Measurements from ENCODE around the gene RIMS4.
"Not testable (repeated sequence)": the region's sequence is repeated elsewhere in the genome, so short reads cannot be mapped to it uniquely, and the experiment has no call there.

Gene RIMS4

DNA sequence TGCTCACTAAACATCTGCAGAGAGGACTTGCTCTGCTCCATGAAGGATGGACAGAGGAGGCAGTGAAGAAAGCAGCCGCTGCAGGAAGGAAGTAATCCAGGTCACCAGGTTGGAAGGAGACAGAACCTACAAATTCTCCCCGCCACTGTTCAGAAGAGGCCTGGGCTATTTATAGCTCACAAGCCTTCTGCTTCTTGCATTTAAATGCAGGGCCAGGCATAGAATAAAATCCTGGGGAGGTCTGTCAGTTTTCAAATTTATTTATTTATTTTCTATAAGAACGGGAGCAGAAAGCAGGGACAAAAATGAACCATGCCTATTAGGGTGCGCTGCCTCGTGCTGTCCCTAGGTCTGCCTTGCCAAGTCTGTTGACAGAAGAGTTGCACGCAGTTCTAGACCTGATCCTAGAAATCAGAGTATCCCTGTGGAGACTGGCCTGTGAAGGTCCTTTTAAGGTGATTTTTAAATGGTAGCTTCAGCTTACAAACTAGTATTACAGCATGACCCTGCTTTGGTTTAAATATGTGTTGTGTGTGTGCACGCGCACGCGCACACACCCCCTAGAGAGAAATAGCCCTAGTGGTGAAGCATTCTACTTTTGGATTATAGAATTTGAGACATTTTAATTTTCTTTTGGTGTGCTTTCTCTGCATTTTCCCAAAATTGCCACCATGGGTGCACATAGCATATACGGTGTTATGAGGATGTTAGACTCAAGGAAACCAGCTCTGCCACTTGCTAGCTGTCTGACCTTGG is 19.5 kb downstream of the RIMS4 start:
- ATAC-seq: no peak

DNA sequence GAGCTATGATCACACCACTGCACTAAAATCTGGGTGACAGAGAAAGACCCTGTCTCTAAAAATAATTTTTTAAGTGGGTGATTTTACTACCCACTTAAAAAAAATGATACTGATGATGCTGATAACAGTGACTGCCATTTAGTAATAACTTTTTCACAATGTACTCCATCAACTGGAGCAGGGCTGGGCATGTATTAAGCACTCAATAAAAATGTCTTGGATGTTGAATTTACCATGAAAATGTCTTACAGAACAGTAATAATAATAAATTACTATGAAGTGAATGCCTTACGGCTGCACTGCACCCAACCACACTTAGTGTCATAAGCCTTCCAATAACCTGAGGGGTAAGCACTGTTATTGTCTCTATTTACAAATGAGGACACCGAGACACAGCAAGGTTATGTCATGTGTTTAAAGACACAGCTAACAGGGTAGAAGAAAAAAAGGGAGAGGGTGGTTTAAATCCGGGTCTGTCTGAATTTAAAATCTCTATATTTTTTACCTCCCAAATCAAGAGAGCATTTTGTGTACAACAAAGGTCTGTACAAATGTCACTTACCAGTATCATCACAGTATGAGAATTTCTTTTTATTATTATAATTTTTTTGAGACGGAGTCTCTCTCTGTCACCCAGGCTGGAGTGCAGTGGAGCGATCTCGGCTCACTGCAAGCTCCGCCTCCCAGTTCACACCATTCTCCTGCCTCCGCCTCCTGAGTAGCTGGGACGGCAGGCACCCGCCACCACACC is 21.5 kb downstream of the RIMS4 start:
- ATAC-seq: no peak

DNA sequence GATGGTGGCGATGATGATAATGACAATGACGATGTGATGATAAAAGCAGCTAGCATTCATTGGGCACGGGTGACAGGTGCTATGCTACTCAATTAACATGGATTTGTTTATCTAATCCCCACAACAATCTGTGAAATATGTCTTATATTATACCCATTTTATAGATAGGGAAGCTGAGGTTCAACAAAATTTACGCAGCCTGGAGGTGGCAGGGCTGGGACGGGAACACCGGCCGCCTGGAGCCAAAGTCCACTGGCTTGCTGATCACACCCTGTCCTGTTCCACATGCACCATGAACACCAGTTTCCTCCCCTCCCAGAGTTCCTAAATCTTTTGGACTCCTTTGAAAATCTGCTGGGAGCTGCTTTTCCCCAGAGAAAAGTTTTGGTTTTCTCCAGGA is 23.0 kb downstream of the RIMS4 start:
- ATAC-seq: no peak

DNA sequence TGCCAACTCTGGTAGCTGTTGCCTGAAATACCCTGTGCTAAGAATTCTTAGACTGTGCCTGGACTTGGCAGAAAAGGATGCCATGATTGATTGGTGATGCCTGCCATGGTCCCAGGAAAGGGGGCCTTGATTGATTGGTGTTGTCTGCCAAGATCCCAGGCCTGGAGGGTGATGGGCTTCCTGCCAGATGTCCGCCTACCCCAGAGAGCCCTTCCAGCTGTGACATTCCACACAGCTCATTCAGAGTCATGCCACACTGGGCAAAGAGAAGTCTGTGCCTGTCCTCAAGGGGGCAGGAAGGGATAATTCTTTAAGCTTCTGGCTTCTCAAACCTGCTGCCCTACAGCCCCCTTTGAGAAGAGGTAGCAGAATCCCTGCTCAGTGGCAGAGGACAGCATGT is 24.6 kb downstream of the RIMS4 start:
- no peak for ATAC-seq

DNA sequence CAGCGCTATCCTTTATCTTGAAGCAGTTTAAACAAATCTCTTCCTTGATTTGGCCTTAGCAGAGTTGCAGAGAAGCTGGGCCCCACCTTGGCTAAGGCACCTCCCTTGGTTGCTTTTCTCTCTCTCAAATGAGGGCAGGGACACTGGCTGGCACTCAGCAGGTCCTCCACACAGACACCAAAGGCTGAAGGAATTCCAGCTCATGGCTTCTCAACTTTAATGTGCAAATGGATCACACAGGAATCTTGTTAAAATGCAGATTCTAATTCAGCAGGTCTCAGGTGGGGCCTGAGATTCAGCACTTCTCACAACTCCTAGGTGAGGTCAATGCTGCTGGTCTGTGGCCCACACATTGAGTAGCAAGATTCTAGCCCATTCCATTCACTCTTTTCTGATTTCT is 25.7 kb downstream of the RIMS4 start:
- no peak for ATAC-seq

DNA sequence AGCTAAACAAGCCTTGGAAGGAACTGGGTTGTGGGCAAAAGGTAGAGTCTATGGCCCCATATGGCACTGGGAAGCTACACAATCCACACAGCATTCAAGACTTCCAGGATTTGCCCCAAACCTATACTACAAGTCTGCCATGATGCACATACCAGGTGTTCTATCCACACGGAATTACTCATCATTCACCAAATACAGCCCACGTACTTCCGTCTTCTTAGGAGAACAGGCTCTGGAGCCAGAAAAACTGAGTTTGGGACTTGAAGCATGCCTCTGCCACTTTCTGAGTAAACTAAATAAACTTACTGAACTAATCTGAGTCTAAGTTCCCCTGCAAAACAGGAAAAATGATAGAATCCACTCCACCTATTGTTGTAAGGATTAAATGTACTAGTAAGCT is 28.6 kb downstream of the RIMS4 start:
- no peak for ATAC-seq

DNA sequence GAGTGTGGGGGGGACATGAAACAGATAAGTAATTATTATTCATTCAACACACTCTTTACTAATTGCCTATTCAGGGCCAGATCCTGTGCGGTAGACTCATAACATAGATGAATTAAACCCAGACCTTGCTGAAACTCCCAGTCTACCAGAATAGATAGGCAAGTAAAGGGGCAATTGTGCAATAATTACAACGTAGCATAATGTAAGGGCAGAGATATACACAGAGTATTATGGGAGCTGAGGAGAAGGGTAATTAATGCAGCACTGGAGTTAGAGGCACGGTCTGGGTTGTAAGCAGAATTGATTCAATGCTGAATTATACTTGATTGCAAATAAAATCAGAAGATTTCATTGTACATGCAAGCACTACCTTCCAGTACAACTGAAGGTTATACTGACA is 29.2 kb downstream of the RIMS4 start:
- no peak for ATAC-seq

DNA sequence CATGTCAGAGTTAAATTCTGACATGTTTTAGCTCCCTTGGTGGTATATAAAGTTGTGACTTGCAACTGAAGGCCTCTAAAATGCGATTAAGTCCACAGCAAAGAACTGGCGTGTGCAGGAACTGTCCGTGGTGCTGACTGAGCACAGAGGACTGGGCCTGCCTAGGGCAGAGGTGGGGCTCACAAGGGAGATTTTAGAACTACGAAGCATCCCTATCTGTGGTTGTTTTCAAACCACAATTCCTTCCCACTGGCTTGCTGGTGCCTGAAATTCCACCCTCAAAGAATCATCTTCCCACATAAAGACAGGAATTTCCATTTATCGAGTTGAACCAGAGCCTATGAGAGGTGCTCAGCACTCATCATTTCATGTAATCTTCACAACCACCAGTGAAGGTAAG is 30.1 kb downstream of the RIMS4 start:
- no peak for ATAC-seq

DNA sequence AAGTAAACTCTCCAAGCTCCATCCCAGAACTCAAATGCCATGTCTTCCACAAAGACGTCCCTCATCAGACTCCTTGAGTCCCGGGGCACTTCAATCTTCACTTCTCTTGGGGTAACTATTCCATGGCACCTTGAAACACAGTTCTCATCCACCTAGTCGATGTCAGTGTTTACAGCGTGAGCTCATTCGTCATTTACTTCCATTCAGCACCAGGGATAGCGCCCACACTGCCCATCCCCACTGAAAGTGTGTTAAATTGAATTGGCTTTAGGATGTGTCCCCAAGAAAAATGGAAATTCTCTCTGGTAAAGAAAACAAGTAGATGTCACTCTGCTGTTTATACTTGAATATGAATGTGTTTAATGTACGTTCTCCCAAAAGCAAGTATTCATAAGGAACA is 33.4 kb downstream of the RIMS4 start:
- ATAC-seq: no peak

DNA sequence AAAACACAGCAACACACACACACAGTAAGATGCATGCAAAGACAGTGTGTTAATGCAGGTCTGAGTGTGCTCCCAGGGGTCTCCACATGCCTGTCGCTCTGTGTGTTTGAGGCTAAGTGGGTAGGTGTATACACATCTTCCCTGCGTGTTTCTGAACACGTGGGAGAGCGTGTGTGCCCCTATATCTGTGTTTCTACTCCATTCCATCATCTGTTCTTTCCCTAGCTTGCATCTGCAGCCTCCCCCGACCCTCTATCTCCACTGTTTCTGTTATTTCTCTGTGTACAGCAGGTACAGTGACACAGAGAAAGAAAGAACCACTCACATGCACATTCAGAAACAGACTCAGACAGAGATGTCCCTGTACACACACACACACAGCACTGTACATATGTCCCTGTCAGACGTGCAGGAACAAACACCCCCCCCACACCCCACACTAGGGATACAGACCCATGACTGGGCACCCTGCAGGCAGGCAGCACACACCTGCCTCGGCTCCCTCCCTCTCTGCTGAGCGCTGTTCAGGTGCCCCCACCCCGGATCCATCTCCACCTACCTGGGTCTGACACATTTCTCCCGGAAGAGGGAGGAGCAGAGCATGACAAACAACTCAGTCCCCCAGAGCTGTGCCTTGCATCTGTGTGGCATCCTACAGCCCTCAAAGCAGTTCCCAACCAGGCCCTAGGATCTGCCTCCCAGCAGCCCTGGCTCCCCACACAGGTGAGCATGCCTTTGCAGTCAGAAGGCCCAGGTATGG is 37.1 kb downstream of the RIMS4 start:
- ATAC-seq: no peak

DNA sequence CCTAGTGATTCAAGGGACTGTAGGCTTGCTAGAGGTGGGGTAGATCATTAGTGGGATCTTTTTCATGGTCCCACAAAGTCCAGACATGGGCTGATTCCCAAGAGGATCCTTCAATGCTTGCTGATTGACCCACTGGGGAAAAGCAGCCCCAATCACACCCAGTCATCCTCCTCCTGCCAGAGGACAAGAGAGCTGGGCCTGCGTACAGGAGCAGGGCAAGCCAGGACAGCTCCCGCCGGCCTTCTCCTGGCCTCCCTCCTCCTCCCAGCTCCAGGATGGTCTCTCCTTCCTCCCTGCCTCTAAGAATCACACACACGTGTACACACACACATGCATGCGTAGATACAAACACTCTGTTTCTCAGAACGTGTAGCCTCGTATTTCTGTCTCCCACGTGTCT is 37.7 kb downstream of the RIMS4 start:
- ATAC-seq: no peak

DNA sequence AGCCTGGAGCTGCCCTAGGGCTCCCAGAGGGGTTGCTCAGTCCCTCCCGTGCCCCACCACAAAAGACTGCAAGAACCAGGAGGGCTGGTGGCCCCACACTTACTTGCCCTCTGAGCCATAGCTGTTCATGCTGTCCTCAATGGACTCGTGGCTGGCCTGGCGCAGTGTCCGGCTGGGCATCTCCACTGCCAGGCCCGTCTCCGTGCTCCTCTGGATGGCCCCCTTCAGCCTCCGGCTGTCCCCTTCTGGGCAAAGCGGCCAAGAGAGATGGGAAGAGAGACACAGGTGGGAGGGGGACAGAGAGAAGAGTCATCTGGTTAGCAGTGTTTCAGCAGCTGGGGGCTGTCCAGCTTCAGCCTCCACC is 39.2 kb downstream of the RIMS4 start:
- ATAC-seq: no peak

DNA sequence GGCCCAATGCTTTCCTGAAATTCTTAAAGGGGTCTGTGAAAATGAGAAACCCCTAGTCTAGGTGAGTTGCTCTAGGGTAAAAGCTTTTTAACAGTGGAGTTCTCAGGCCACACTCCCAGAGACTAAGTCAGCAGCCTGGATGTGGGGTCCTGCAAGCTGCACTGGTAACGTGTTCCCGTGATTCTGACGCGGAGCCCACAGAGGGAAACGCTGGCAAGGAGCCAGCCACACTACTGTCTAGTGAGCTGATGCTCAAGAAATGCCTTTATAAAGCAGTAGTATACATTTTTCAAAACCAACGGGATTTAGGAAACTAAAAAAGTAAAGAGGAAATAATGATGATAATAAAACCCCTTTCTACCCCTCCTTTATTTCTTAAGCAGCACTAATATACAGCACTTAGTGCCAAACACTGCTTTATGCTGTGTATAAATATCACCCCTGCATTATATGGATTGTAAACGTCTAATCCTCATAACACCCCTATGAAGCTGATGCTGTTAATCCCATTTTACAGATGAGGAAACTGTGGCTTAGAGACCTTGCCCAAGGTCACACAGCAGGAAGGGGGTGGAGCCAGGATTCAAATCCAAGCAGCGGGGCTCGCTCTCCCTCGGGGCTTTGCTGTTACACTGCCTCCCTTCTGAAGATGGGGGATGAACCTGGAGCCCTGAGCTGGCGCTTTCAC is 39.7 kb downstream of the RIMS4 start:
- ATAC-seq: no peak

DNA sequence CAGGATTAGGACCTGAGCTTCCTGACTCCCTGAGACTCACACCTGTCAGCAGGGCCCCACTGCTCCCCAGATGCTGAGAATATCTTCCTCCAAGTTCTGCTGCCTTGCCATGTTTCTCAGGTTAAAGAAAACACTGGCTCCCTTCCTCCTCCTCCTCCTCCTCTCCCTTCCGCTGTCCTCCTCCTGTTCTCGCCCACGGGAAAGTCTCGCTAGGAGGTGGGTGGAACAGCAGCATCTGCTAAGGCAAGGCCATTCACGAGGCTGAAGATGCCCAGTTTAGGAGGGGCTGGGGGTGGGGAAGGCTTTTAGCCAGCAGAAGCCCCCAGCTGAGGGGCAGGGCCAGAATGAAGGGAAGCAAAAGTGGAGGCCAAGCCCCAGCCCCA is 40.9 kb downstream of the RIMS4 start:
- no peak for ATAC-seq

DNA sequence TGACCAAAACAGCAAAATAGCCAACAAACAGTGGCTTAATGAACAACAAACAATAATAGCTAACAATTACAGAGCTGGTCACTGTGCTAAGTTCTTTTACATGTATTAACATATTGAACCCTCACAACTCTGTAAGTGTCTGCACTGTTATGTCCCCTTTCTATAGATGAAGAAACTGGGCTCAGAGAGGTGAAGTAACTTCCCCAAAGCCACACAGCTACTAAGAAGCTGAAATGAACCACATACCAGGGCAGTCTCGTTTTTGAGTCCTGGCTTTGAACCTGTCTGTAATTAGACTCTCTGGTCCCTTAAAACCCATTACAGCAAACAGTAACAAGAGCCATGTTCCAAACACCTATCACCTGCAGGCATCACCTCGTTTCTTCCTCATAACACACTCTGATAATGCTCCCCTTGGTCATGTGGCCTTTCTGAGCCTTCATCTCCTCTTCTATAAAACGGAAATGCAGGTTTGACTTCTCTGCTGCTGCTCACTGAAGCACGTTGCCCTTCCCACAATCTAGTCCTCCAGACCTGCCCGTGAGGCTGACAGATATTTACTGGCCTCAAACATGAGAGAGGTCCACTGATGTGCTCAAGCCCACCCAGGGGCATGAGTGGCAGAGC is 41.4 kb downstream of the RIMS4 start:
- ATAC-seq: no peak

DNA sequence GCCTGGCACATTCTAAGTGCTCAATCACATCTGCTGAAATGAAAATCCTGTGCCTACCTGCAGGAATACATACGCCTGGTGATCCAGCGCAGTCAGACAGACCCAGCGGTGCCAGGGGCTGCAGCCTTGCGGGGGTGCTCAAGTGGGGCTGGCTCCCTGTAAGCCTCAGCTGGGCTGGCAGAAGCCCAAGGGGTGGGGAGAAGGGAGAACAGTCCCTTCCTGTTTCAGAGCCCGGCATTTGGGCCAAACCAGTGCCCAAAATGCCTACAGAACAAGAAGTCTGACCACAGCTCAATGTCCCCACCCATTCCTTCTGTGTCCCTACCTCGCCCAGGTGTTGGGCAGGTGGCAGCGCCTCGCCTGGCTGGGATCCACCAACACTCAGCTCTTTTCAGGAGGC is 42.1 kb downstream of the RIMS4 start:
- no peak for ATAC-seq

DNA sequence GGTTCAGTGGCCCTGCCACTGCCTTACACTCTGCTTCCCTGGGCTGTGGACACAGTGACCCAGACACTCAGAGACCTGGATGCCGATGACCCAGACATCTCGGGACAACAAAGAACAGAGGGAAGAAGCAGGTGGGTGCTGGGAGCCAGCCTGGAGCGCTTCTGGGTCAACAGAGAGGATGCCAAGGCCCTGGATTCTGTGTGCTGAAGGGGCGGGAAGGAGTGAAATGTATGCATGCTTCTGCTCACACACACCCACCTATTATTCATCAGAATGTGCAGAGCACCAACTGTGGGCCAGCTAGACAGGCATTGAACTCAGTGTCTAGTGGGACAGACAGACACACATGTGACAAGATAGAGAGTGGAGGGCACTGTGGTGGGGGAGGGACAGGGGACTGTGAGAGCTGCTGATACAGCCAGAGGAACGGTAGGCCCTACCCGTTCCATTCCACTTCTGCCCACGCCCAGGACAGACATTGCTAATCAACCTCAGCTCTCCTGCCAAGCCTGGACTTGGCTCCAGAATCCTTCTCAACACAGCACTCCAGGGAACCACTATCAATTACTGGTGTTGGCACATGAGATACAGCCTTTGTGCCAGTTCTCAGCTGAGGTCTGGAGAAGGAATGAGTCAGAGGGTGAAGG is 44.5 kb downstream of the RIMS4 start:
- no peak for ATAC-seq

DNA sequence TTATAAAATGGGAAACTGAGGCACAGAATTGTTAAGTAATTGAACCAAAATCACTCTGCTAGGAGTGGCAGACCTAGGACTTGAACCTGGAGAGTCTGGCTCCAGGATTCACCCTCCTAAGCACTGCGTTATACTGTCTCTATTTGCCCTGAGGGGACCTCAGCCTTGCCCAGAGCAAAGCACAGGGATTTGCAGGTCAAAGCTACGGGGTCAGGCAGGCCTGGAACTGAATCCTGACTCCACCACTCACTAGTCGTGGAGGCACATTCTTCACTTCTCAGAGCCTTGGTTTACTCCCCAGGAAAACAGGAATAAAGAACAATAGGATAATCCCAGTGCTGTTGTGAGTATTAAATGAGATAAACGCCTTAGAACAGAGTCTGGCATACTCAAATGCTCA is 45.3 kb downstream of the RIMS4 start:
- no peak for ATAC-seq

DNA sequence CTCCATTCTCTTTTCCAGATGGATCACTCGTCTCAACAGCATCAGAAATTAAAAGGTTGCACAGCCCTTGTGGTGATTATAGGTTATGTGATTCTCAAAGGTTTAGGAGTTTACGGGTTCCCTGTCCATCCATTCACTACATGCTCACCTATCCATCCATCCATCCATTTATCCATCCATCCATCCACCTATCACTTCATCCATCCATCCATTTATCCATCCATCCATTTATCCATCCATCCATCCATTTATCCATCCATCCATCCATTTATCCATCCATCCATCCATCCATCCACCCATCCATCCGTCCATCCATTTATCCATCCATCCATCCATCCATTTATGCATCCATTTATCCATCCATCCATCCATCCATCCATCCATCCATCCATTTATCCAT is 46.5 kb downstream of the RIMS4 start:
- not testable (repeated sequence) for ATAC-seq

DNA sequence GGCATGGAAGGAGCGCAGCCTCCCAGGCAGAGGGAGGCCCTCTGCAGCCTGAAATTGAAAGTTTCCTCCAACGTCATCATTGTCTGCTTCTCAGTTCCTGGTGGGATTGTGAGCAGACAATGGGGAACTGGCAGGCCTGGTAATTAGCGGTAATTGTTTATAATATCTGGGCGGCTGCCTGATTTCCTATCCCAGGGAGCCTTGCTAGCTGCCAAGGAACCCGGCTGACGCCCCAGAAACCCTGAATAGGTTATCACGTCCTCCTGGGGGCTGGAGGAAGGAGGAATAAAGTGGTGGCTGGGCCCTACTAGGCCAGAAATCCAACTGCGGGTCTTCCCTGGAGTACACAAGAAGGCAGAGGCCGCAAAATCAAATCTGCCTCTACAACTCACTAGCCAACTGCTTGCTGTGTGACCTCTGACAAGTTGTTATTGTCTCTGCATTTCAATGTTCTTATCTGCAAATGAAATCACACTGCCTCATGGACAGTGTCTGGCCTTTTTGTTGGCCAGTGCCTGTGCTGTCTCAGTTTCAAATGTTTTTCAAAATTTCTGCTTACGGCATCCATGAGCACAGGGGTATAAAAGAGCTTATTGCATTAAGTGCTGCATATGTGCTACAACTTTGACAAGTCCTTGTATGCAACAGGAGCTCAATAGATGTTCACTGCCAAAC is 47.7 kb downstream of the RIMS4 start:
- ATAC-seq: no peak

DNA sequence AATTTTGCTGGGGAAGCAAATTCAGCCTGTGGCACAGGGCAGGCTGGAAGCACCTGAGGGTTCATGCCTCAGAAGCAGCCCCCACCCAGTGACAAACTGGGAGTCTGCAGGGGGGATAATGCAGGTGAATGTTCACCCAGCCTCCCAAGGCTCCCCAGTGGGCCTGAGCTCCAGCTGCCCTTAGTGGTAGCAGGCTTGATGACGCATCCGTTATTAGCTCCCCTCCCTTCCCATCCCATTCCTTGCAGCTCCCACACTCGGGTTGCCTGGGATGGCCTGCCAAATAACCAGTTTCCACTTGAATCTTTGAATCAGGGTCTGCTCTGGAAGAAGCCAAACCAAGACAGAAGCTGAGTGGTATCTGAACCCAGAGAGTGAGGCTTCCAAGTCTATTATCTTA is 48.9 kb downstream of the RIMS4 start:
- no peak for ATAC-seq

DNA sequence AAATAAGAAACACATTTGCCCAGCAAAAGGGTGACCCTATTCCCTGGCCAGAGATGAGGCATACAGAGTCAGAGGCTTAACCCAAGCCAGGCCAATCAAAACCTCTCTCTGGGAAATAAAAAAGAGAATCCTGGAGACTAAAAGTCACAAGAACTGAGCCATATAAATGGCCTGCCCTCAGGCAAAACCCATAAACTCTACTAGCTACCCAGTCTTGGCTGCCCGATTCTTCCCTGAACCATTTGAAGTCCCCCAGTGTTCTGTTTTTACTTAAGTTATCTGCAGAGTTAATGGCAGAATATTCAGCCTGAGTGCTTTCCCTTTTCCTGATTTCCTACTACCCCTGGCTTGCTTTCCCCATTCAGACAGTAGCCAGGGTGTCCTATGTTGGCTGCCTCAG is 50.8 kb downstream of the RIMS4 start:
- ATAC-seq: no peak

Measured in activated CD4-positive, CD25-positive, alpha-beta regulatory T cell treated with anti-CD3 and anti-CD28 coated beads, Interleukin-2, amount 50 U/mL, for 24 hours (primary cell).